ENCODE measurements around the gene CTBP2.

DNA sequence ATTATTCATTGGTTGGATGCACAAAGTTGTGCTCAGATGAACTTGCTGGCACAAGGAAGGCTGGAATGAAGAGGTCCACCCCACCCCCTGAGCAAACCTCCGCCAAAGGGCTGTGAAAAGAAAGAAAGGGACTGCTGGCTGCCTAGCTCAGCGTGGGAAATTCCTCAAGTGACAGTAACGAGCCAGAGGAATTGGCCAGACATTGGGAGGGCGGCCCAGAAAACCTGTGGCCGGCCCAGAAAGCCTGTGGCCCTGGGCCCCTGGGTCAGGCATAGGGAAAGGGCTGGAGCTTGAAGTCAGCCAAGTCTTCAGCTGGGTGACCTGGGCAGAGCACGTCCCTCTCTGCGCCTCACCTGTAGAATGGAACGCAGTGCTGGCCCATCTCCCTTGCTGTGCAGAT, 30.6 kb upstream of the CTBP2 start:
- TF ChIP-seq, protein P1, sequence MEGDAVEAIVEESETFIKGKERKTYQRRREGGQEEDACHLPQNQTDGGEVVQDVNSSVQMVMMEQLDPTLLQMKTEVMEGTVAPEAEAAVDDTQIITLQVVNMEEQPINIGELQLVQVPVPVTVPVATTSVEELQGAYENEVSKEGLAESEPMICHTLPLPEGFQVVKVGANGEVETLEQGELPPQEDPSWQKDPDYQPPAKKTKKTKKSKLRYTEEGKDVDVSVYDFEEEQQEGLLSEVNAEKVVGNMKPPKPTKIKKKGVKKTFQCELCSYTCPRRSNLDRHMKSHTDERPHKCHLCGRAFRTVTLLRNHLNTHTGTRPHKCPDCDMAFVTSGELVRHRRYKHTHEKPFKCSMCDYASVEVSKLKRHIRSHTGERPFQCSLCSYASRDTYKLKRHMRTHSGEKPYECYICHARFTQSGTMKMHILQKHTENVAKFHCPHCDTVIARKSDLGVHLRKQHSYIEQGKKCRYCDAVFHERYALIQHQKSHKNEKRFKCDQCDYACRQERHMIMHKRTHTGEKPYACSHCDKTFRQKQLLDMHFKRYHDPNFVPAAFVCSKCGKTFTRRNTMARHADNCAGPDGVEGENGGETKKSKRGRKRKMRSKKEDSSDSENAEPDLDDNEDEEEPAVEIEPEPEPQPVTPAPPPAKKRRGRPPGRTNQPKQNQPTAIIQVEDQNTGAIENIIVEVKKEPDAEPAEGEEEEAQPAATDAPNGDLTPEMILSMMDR (IDR thresholded peaks at IDR 0.05; ENCODE audit: low read length): no peak
- no peak for TF ChIP-seq EZH2phosphoT487 (IDR thresholded peaks at IDR 0.05; ENCODE audit: low read length)

All from MM.1S (cell line).